GM03348 (cell line): ENCODE measurements around the gene PLIN4.

Experiments used
- DNase-seq: peaks from one replicate; pipeline ENCODE4 v3.0.0; 2012; ENCODE audit warnings: low spot score

The PLIN4 gene

DNA sequence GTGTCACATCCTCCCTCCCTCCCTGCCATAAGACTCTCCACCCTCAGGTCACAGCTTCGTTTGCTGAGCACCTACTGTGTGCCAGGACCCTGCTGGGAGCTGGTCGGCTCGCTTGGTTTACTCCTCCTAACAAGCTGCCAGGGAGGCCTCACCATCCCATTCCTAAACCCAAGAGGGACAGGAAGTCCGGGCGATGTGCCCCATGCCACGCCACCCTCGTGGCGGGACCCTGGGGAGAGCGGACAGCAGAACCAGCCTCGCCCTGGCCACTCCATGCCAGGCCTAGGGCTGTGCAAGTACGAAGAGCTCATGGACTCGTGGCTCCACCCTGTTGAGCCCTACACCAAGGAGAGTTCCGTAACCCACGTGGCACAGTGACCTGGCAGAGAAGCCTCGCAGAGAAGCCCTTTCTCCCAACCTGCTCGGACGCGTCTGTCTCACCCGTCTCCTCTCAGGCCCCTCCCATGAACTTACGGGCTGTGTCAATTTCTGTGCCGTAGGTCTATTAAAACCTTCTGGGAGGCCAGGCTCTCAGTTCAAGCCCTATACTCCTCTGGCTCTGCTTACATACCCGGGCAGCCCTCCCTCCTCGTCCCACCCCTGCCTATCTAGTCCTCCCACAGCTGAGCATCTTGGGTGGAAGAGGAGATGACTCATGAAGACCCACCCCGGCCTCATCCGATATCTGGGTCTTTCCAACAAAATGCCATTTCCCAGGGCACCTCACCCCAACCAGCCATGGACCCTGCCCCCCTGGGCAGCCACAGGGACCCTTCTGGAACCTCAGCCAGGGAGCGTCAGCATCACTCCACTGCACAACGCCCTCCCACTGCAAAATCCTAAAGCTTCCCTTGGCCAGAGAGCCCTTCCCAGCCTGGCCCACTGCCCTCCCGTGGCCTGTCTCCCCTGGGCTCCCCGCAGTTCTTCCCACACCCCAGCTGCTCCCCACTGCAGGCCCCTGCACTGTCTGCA, 63.3 kb downstream of the PLIN4 start:
- peak; percentile 78 for DNase-seq

DNA sequence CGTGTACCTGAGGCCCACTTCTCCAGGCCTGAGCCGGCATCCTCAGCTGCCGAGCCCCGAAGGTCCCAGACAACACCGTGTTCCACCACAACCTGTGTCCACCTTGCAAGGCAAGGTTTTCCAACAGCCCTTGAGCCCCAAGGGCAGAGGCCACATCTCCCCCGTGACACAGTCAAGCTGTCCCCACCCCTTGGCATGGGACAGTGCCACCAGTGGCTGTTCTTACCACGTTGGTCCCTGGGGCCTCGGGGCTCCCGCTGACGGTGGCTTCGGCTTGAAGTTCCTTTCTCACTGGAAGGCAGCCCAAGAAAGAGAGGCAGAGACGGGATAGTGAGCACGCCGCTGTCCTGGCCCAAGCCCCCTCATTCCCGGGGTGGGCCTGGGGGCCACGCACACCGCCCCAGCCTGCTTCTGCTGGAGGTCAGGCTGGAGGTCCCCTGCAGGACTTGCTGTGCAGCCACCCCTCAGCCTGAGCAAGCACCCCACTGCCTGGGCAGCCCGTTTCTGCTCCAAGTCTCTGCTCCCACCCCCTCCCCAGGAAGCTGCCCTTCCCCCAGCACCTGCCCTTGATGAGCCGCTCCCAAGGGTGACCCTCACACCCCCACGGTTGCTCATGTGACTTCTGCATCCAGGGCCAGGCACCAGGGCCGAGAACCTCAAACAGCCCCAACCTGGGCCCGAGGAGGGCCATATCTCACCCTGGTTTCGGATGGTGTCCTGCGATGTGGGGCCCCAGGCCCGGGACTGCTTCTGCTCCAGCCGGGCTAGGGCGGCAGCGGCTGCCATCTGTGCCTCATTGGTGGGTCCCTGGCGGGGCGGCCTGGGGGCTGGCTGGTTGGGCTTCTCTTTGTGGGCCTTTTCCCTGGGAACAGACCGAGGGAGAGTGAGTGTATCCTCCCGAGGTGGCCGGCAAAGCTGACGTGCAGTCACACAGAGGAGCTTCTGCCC, 64.8 kb downstream of the PLIN4 start:
- no peak for DNase-seq

DNA sequence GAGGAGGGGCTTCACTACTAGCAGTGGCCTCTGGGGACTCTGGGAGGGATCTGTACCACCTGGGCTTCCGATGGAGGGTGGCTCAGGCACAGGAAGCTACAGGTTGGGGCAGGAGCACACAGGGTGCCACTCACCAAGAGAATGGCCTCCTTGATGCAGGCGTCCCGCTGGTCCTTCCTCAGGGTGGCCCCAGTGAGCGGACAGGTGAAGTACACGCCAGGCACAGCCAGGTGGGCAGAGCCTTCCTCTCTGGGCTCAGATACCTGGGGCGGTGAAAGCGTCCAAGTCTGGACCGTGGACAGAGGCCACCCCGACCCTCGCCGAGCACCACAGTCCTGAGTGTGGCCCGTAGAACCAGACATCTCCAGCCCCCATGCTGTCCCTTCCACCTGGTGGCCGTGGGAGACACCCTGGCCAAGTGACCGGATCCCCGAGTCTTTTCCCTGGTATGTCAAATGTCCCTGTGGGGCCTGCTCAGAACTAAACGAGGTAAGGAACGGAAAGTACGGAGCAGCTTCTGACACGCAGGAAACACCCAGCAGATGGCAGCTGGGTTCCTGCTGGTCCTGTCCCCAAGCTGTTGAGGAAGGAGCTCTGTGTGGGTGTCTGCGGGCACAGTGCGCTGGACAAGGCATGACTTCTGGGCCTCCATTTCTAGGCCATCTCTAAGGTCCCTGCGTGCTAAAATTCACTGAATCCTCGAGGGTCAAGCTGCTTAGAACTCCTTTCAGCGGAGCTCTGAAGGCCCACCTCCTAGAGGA, 65.9 kb downstream of the PLIN4 start:
- DNase-seq: no peak
